ENCODE data around the gene RUFY4. TPM values are rescaled to one million over a fixed set of nuclear protein-coding genes. Genes with fewer than 3 reads are reported as not detected.

Gene RUFY4
- total RNA-seq, 1 experiment from 2014 or later, result not detected

GRCh38 chr2:218063486-218063885, 5.6 kb upstream of the RUFY4 start:
- no TSS peak for BruUV-seq (replicated peaks)
- no peak overlapping the region for H3K27ac ChIP-seq (ENCODE audit: low read length)
- TF ChIP-seq REST (IDR thresholded peaks at IDR 0.05; ENCODE audit: insufficient read depth in 1 of 2, low read depth in 2 of 2, low read length in 1 of 2) (no peak), SIN3A (IDR thresholded peaks at IDR 0.05; ENCODE audit: borderline replicate concordance, insufficient read depth, low read depth, low read length) (no peak), TCF7L2 (IDR thresholded peaks at IDR 0.05; ENCODE audit: low read depth, low read length) (no peak), POLR2AphosphoS5 (IDR thresholded peaks at IDR 0.05; ENCODE audit: low read depth, low read length) (no peak), CTCF (IDR thresholded peaks at IDR 0.05) (no peak)
- no peaks in the 10 kb centered on the region for H3K36me3 ChIP-seq (ENCODE audit: control insufficient read depth, insufficient read depth, low read length)
- no peaks in the 10 kb centered on the region for H3K4me1 ChIP-seq (ENCODE audit: control insufficient read depth, insufficient read depth, low read length)
- no peaks in the 10 kb centered on the region for H3K27me3 ChIP-seq (ENCODE audit: control insufficient read depth, insufficient read depth, low read length)
- no peaks in the 10 kb centered on the region for H3K9me3 ChIP-seq (ENCODE audit: control insufficient read depth, insufficient read depth, low read depth, low read length)
- ChIA-PET CTCF (no interaction called here), POLR2A (no interaction called here)
- DNase-seq (ENCODE audit: low read depth, low spot score) (no peak), ATAC-seq (no peak)
- intact Hi-C loops (cut with micrococcal nuclease; ENCODE audit: unreplicated experiment) (no loop called here), in situ Hi-C loops (cut with HindIII; ENCODE audit: low pct_unique_long_range_greater_than_20kb, low sequenced_read_pairs) (no loop called here)
- no peak overlapping the region for H3K4me3 ChIP-seq (ENCODE audit: low read depth in 2 of 2, low read length in 2 of 2)

GRCh38 chr2:218063896-218064295, 5.2 kb upstream of the RUFY4 start:
- H3K27me3 ChIP-seq (ENCODE audit: control insufficient read depth, insufficient read depth, low read length), result no peaks in the 10 kb centered on the region

More at GRCh38 chr2:218063896-218064295, 5.2 kb upstream of the RUFY4 start:
- no TSS peak for BruUV-seq (replicated peaks)
- no peak overlapping the region for H3K4me3 ChIP-seq (ENCODE audit: low read depth in 2 of 2, low read length in 2 of 2)
- intact Hi-C loops (cut with micrococcal nuclease; ENCODE audit: unreplicated experiment), result no loop called here
- no peak overlapping the region for H3K27ac ChIP-seq (ENCODE audit: low read length)
- H3K9me3 ChIP-seq (ENCODE audit: control insufficient read depth, insufficient read depth, low read depth, low read length), result no peaks in the 10 kb centered on the region
- in situ Hi-C loops (cut with HindIII; ENCODE audit: low pct_unique_long_range_greater_than_20kb, low sequenced_read_pairs), result no loop called here
- DNase-seq (ENCODE audit: low read depth, low spot score) (no peak), ATAC-seq (no peak)
- no peaks in the 10 kb centered on the region for H3K4me1 ChIP-seq (ENCODE audit: control insufficient read depth, insufficient read depth, low read length)
- H3K36me3 ChIP-seq (ENCODE audit: control insufficient read depth, insufficient read depth, low read length), result no peaks in the 10 kb centered on the region
- ChIA-PET POLR2A (no interaction called here), CTCF (no interaction called here)
- TF ChIP-seq CTCF (IDR thresholded peaks at IDR 0.05) (no peak), REST (IDR thresholded peaks at IDR 0.05; ENCODE audit: insufficient read depth in 1 of 2, low read depth in 2 of 2, low read length in 1 of 2) (no peak), SIN3A (IDR thresholded peaks at IDR 0.05; ENCODE audit: borderline replicate concordance, insufficient read depth, low read depth, low read length) (no peak), TCF7L2 (IDR thresholded peaks at IDR 0.05; ENCODE audit: low read depth, low read length) (no peak), POLR2AphosphoS5 (IDR thresholded peaks at IDR 0.05; ENCODE audit: low read depth, low read length) (no peak)

All from Panc1 (cell line).